HEK293T (cell line): ENCODE measurements around the gene GOLGA5.
"Not testable (repeated sequence)": the region's sequence is repeated elsewhere in the genome, so short reads cannot be mapped to it uniquely, and the experiment has no call there.

Source experiments
- CTCF ChIA-PET: fragments of 350-600 bp; formaldehyde crosslinking; extraction: SDS; loops from one replicate; lab custom pipeline; 2021; ENCODE audit warnings: antibody characterized with exemption, inconsistent platforms; lab: Yijun Ruan, JAX
- POLR2A ChIA-PET: fragments of 350-600 bp; formaldehyde crosslinking; extraction: SDS; loops from one replicate; lab custom pipeline; 2020; ENCODE audit warnings: antibody characterized with exemption, inconsistent platforms; lab: Yijun Ruan, JAX
- DNase-seq: peaks from one replicate; pipeline ENCODE4 v3.0.0; 2012; ENCODE audit warnings: mixed read lengths; ENCODE audit errors: extremely low spot score
- ARNT ChIP-seq: fragments of 450-650 bp; IDR thresholded peaks from 2 replicates; pipeline ENCODE4 v1.6.1; 2017; ENCODE audit warnings: mild to moderate bottlenecking
- BHLHE40 ChIP-seq: fragments of 450-650 bp; IDR thresholded peaks from 2 replicates; pipeline ENCODE4 v1.6.1; 2016; ENCODE audit warnings: mild to moderate bottlenecking, moderate library complexity, borderline replicate concordance
- CTBP1 ChIP-seq: fragments of 450-650 bp; IDR thresholded peaks from 2 replicates; pipeline ENCODE4 v1.6.1; 2016; ENCODE audit warnings: borderline replicate concordance
- ELF4 ChIP-seq: fragments of 450-650 bp; IDR thresholded peaks from 2 replicates; pipeline ENCODE4 v1.6.1; 2017; ENCODE audit warnings: antibody characterized with exemption
- FOXA1 ChIP-seq: fragments of 450-650 bp; IDR thresholded peaks from 2 replicates; pipeline ENCODE4 v1.6.1; 2016; ENCODE audit warnings: mild to moderate bottlenecking
- FOXK2 ChIP-seq: fragments of 450-650 bp; IDR thresholded peaks from 2 replicates; pipeline ENCODE4 v1.6.1; 2016; ENCODE audit warnings: mild to moderate bottlenecking
- FOXM1 ChIP-seq: fragments of 450-650 bp; IDR thresholded peaks from 2 replicates; pipeline ENCODE4 v1.6.1; 2017; ENCODE audit warnings: mild to moderate bottlenecking, borderline replicate concordance
- HDGF ChIP-seq: fragments of 450-650 bp; IDR thresholded peaks from 2 replicates; pipeline ENCODE4 v1.6.1; 2017; ENCODE audit warnings: antibody characterized with exemption, borderline replicate concordance
- L3MBTL2 ChIP-seq: fragments of 450-650 bp; conservative IDR thresholded peaks from 2 replicates; pipeline ENCODE4 v1.6.1; 2016; ENCODE audit warnings: mild to moderate bottlenecking
- LEF1 ChIP-seq: fragments of 450-650 bp; IDR thresholded peaks from 2 replicates; pipeline ENCODE4 v1.6.1; 2017; ENCODE audit warnings: mild to moderate bottlenecking, borderline replicate concordance
- NFRKB ChIP-seq: fragments of 450-650 bp; IDR thresholded peaks from 2 replicates; pipeline ENCODE4 v1.6.1; 2016; ENCODE audit warnings: mild to moderate bottlenecking, moderate library complexity
- PKNOX1 ChIP-seq: fragments of 450-650 bp; IDR thresholded peaks from 2 replicates; pipeline ENCODE4 v1.6.1; 2016
- SP1 ChIP-seq: fragments of 450-650 bp; IDR thresholded peaks from 2 replicates; pipeline ENCODE4 v1.6.1; 2017
- SUZ12 ChIP-seq: fragments of 450-650 bp; IDR thresholded peaks from 2 replicates; pipeline ENCODE4 v1.6.1; 2016; ENCODE audit warnings: mild to moderate bottlenecking
- TARDBP ChIP-seq: fragments of 450-650 bp; IDR thresholded peaks from 2 replicates; pipeline ENCODE4 v1.6.1; 2016
- ZNF384 ChIP-seq: fragments of 450-650 bp; IDR thresholded peaks from 2 replicates; pipeline ENCODE4 v1.6.1; 2016

Gene GOLGA5

GRCh38 chr14:92759300-92759678, 34.8 kb upstream of the GOLGA5 start:
- CTCF ChIA-PET, result no interaction called here
- TF ChIP-seq L3MBTL2, result peak; percentile 37; the same call in 1 of the 2 replicates
- TF ChIP-seq FOXK2, result no peak
- POLR2A ChIA-PET, result interaction anchor here (1.8 kb wide), 1 partner anchor 11 kb away, joined by 4 read pairs; the partner anchor contains the start of gene LGMN
- DNase-seq, result no peak

GRCh38 chr14:92759679-92760523, 34.2 kb upstream of the GOLGA5 start:
- POLR2A ChIA-PET, result interaction anchor here (1.8 kb wide), 1 partner anchor 11 kb away, joined by 4 read pairs; the partner anchor contains the start of gene LGMN
- no peak for DNase-seq
- CTCF ChIA-PET, result no interaction called here
- no peak for TF ChIP-seq FOXK2
- TF ChIP-seq LEF1, result no peak
- no peak for TF ChIP-seq NFRKB
- no peak for TF ChIP-seq L3MBTL2
- TF ChIP-seq CTBP1, result no peak
- no peak for TF ChIP-seq ELF4
- no peak for TF ChIP-seq ZNF384
- TF ChIP-seq PKNOX1, result no peak
- no peak for TF ChIP-seq SP1
- TF ChIP-seq TARDBP, result no peak
- TF ChIP-seq SUZ12, result no peak
- TF ChIP-seq FOXA1, result no peak
- no peak for TF ChIP-seq ARNT
- TF ChIP-seq BHLHE40, result no peak
- TF ChIP-seq FOXM1, result no peak
- TF ChIP-seq HDGF, result no peak

GRCh38 chr14:92760524-92760805, 33.6 kb upstream of the GOLGA5 start:
- DNase-seq, result no peak
- CTCF ChIA-PET, result no interaction called here
- TF ChIP-seq ZNF384, result no peak
- no peak for TF ChIP-seq L3MBTL2
- no peak for TF ChIP-seq HDGF
- no peak for TF ChIP-seq PKNOX1
- no peak for TF ChIP-seq SP1
- no peak for TF ChIP-seq LEF1
- TF ChIP-seq CTBP1, result no peak
- no peak for TF ChIP-seq TARDBP
- no peak for TF ChIP-seq SUZ12
- no peak for TF ChIP-seq ARNT
- no peak for TF ChIP-seq FOXM1
- no peak for TF ChIP-seq FOXA1
- no peak for TF ChIP-seq FOXK2
- no peak for TF ChIP-seq NFRKB
- TF ChIP-seq ELF4, result no peak
- no peak for TF ChIP-seq BHLHE40
- POLR2A ChIA-PET, result interaction anchor here (1.8 kb wide), 1 partner anchor 12 kb away, joined by 4 read pairs; the partner anchor contains the start of gene LGMN

GRCh38 chr14:92763666-92764631, 30.2 kb upstream of the GOLGA5 start:
- CTCF ChIA-PET, DNase-seq: not testable (repeated sequence)
- POLR2A ChIA-PET, result interaction anchor here (1.8 kb wide), 1 partner anchor 16 kb away, joined by 4 read pairs; the partner anchor contains the start of gene LGMN

- CTCF ChIA-PET, DNase-seq, POLR2A ChIA-PET: not testable (repeated sequence)
These were observed 25.9 kb upstream of the GOLGA5 start for GRCh38 chr14:92768236-92768635.

- POLR2A ChIA-PET, result no interaction called here
- CTCF ChIA-PET, result no interaction called here
These were observed 25.3 kb upstream of the GOLGA5 start for GRCh38 chr14:92768795-92769194.

More at GRCh38 chr14:92768795-92769194, 25.3 kb upstream of the GOLGA5 start:
- DNase-seq, result no peak
- TF ChIP-seq PKNOX1 (no peak), LEF1 (no peak), ZNF384 (no peak), L3MBTL2 (no peak), FOXA1 (no peak), FOXM1 (no peak), CTBP1 (no peak), ELF4 (no peak), TARDBP (no peak), HDGF (no peak)
